Upper lobe of left lung (tissue), 6 donors: ENCODE measurements around the gene POFUT1. TPM values are rescaled to one million over a fixed set of nuclear protein-coding genes. Genes with fewer than 3 reads are reported as not detected.

Experiments
- ATAC-seq, 2 donors: fragments of 200-7000 bp; cut with Tn5 transposase; one replicate each; pipeline ENCODE4 v1.9.1; 2022; ENCODE audit warnings: mild to moderate bottlenecking in 2 of 2, moderate library complexity in 2 of 2; ENCODE audit not compliant: low FRiP score in 2 of 2
- DNase-seq, 2 donors: peaks; one replicate each; pipeline ENCODE4 v3.0.0-alpha.2; 2019 to 2020
- H3K27ac ChIP-seq, 4 donors: fragments of 200-600 bp; sonication (generic); one replicate each; pipeline ENCODE4 v1.5.1; 2016 to 2019
- H3K27me3 ChIP-seq, 4 donors: fragments of 200-600 bp; sonication (generic); one replicate each; pipeline ENCODE4 v1.5.1; 2017 to 2019
- H3K36me3 ChIP-seq, 4 donors: fragments of 200-600 bp; sonication (generic); one replicate each; pipeline ENCODE4 v1.5.1; 2016 to 2019
- H3K4me1 ChIP-seq, 4 donors: fragments of 200-600 bp; sonication (generic); one replicate each; pipeline ENCODE4 v1.5.1; 2018 to 2019
- H3K4me3 ChIP-seq, 4 donors: fragments of 200-600 bp; sonication (generic); one replicate each; pipeline ENCODE4 v1.5.1; 2017 to 2019; ENCODE audit warnings: mild to moderate bottlenecking in 2 of 4, moderate library complexity in 1 of 4
- H3K9me3 ChIP-seq, 4 donors: fragments of 200-600 bp; sonication (generic); one replicate each; pipeline ENCODE4 v1.5.1; 2018 to 2019
- CTCF ChIP-seq, 6 experiments: fragments of 450-650 bp in 4 of 6; fragments of 200-600 bp in 2 of 6; sonication (generic) in 2 of 6; IDR thresholded peaks; one replicate each; pipeline ENCODE4 v1.5.1; 2016 to 2019; ENCODE audit warnings: antibody characterized with exemption in 6 of 6
- EP300 ChIP-seq, 4 donors: sonication (generic); formaldehyde crosslinking; IDR thresholded peaks; one replicate each; pipeline ENCODE4 v1.5.1; 2017; ENCODE audit warnings: antibody characterized with exemption in 4 of 4, control low read depth in 2 of 4
- POLR2A ChIP-seq, 4 donors: fragments of 450-650 bp; IDR thresholded peaks; one replicate each; pipeline ENCODE4 v1.5.1; 2016 to 2017; ENCODE audit warnings: antibody characterized with exemption in 4 of 4, mild to moderate bottlenecking in 2 of 4
- POLR2AphosphoS5 ChIP-seq, 2 donors: sonication (generic); formaldehyde crosslinking; IDR thresholded peaks; one replicate each; pipeline ENCODE4 v1.5.1; 2017; ENCODE audit warnings: antibody characterized with exemption in 2 of 2
- WGBS, 2 donors: methylation state at CpG; one replicate each; pipeline ENCODE4 v1.1.5; 2017 to 2018; 5-methylcytosine and 5-hydroxymethylcytosine counted together
- total RNA-seq, 6 donors: library from RNA; depleted of rRNA in 4 of 6; stranded (reverse); fragments of >200 nt in 4 of 6; gene quantifications; one replicate each; pipeline versions ENCODE4 v1.1.0 to v1.2.1, GENCODE V29; 2016 to 2021
- donor health status: DM: no; HTN: no; CAD: no; lungs with moderate emphysema.
- donor health status: DM: no; HTN: yes; CAD: no; lungs with severe emphysema.

Gene POFUT1
- total RNA-seq, 6 donors from 2014 or later = 12.6 to 31.5 (median 26.5) TPM

DNA sequence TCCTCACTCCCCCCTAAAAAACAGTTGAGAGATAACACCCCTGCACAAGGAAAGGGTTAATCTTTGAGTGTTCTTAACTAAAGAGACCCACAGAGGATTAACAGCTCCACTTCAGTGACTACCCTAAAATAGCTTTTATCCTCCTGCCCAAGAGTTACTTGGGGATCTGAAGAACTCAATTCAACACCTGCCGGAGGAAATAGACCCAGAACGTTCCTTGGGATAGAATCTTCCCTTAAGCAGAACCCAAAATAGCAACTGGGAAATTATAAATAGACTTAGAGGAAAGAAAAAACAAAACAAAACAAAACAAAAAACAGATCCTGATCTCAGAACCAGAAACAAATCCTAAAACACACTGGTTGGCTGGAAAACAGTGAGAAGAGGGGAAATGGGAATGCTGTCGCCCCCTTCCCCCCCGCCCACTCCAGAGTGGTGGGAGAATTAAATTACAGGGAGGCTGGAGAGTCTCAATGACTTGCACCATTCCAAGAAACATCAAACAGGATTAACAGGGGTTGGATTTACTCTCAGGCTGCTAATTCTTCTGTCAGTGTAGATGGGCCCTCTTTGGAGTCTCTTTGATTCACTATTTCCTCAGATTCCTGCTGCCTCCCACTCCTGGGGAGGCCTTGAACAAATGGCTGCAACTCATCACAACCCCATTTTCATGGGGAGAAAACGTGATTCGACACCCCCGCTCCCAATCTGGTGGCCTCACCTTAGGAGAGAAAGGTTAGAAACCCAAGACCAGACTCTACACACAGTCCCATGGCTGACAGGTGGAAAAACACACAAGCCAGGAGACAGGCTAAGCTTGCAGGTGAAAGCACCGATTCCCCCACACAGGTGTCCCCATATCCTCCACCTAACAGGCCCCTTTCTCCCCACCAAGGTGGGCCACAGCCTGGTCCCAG lies 1.6 kb upstream of the POFUT1 start:
- ATAC-seq (no peak), DNase-seq (no peak)
- 35 to 40% methylated on average over 8 of the region's 8 CpGs for WGBS, 2 donors
- H3K36me3 ChIP-seq = peaks cover 2 to 21% (median 8%) of the 10 kb centered on the region in 4 donors
- H3K4me1 ChIP-seq = peaks cover 56 to 68% (median 65%) of the 10 kb centered on the region in 4 donors
- TF ChIP-seq EP300 (IDR thresholded peaks at IDR 0.05) (no peak), POLR2A (IDR thresholded peaks at IDR 0.05) (no peak), POLR2AphosphoS5 (IDR thresholded peaks at IDR 0.05) (no peak), CTCF (IDR thresholded peaks at IDR 0.05) (no peak)
- H3K27me3 ChIP-seq = no peaks in the 10 kb centered on the region
- peak overlapping the region; percentile 68 to 98 (median 78) for H3K4me3 ChIP-seq
- no peaks in the 10 kb centered on the region for H3K9me3 ChIP-seq
- peak overlapping the region; percentile 91 to 98 (median 92) for H3K27ac ChIP-seq

- no peak for TF ChIP-seq EP300 (IDR thresholded peaks at IDR 0.05)
- H3K27me3 ChIP-seq = no peaks in the 10 kb centered on the region
- H3K4me3 ChIP-seq = peak overlapping the region; percentile 68 to 98 (median 78)
- no peak for DNase-seq
- 6 to 8% methylated on average over 19 to 22 of the region's 40 CpGs for WGBS, 2 donors
- ATAC-seq = peak; percentile 1 to 46
- peaks cover 56 to 60% (median 58%) of the 10 kb centered on the region in 4 donors for H3K4me1 ChIP-seq
- H3K27ac ChIP-seq = peak overlapping the region; percentile 91 to 98 (median 92)
- no peaks in the 10 kb centered on the region for H3K9me3 ChIP-seq
- H3K36me3 ChIP-seq = peaks cover 0 to 22% (median 10%) of the 10 kb centered on the region in 4 donors
These were observed 687 bp upstream of the POFUT1 start for GRCh38 chr20:32206760-32207625.

- Histone ChIP-seq H3K4me1 (peaks cover 39 to 44% (median 43%) of the 10 kb centered on the region in 4 donors), H3K36me3 (peaks cover 0 to 28% (median 14%) of the 10 kb centered on the region in 4 donors), H3K9me3 (no peaks in the 10 kb centered on the region), H3K27ac (peak overlapping the region in 3 of 4 donors; percentile 91 to 98 (median 92)), H3K27me3 (no peaks in the 10 kb centered on the region), H3K4me3 (peak overlapping the region in 3 of 4 donors; percentile 68 to 98 (median 83))
- DNase-seq = no peak
- no peak for ATAC-seq
- WGBS, 2 donors = 61 to 67% methylated on average over 13 of the region's 13 CpGs
- TF ChIP-seq EP300 (IDR thresholded peaks at IDR 0.05) (no peak), POLR2AphosphoS5 (IDR thresholded peaks at IDR 0.05) (no peak), POLR2A (IDR thresholded peaks at IDR 0.05) (no peak), CTCF (IDR thresholded peaks at IDR 0.05) (no peak)
These were observed 947 bp downstream of the POFUT1 start for GRCh38 chr20:32208499-32209154.

GRCh38 chr20:32209850-32210605 lies 2.3 kb downstream of the POFUT1 start:
- Histone ChIP-seq H3K4me3 (no peak overlapping the region), H3K36me3 (peaks cover 0 to 38% (median 18%) of the 10 kb centered on the region in 4 donors), H3K27me3 (no peaks in the 10 kb centered on the region), H3K9me3 (no peaks in the 10 kb centered on the region), H3K27ac (peak overlapping the region in 1 of 4 donors; percentile 17), H3K4me1 (peaks cover 25 to 30% (median 29%) of the 10 kb centered on the region in 4 donors)
- WGBS, 2 donors = 80 to 81% methylated on average over 9 of the region's 9 CpGs
- TF ChIP-seq POLR2AphosphoS5 (IDR thresholded peaks at IDR 0.05) (no peak), CTCF (IDR thresholded peaks at IDR 0.05) (no peak), EP300 (IDR thresholded peaks at IDR 0.05) (no peak), POLR2A (IDR thresholded peaks at IDR 0.05) (no peak)
- no peak for ATAC-seq
- no peak for DNase-seq
